Colon (tissue), 2 donors: ENCODE results near the gene TROAP.

Source experiments
- FAIRE-seq: peaks from 2 replicates; lab custom pipeline; 2012; peaks lifted over from hg19 to GRCh38; lab: Jason Lieb, UNC
- donor health status: control.
- donor health status: control.

The TROAP gene

GRCh38 chr12:49344486-49345050, 21.5 kb downstream of the TROAP start:
- FAIRE-seq: no peak

- no peak for FAIRE-seq
These were observed 22.2 kb downstream of the TROAP start for GRCh38 chr12:49345051-49345824.

GRCh38 chr12:49345825-49346658, 23.0 kb downstream of the TROAP start:
- FAIRE-seq: no peak

GRCh38 chr12:49346659-49347310, 23.7 kb downstream of the TROAP start, which contains the start of gene DNAJC22:
TSS of gene DNAJC22 (plus strand) at chr12:49346888. CDS start at chr12:49348873, 1,985 bp downstream.
- no peak for FAIRE-seq

GRCh38 chr12:49347311-49348193, 24.5 kb downstream of the TROAP start:
- no peak for FAIRE-seq

GRCh38 chr12:49348781-49349180, 25.7 kb downstream of the TROAP start:
- no peak for FAIRE-seq

GRCh38 chr12:49349266-49349665, 26.2 kb downstream of the TROAP start:
- FAIRE-seq: no peak

- no peak for FAIRE-seq
These were observed 29.3 kb downstream of the TROAP start for GRCh38 chr12:49352351-49352750.

GRCh38 chr12:49355913-49356312, 32.9 kb downstream of the TROAP start:
- FAIRE-seq: no peak

- FAIRE-seq: no peak
These were observed 34.1 kb downstream of the TROAP start for GRCh38 chr12:49357103-49357678.

- no peak for FAIRE-seq
These were observed 35.6 kb downstream of the TROAP start for GRCh38 chr12:49358483-49359141.

GRCh38 chr12:49359671-49360070, 36.6 kb downstream of the TROAP start:
- FAIRE-seq: no peak

GRCh38 chr12:49362077-49362476, 39.0 kb downstream of the TROAP start:
- FAIRE-seq: no peak

GRCh38 chr12:49364989-49365388, 41.9 kb downstream of the TROAP start:
- FAIRE-seq: no peak

- no peak for FAIRE-seq
These were observed 42.5 kb downstream of the TROAP start for GRCh38 chr12:49365542-49365941.

GRCh38 chr12:49366096-49366651, 43.1 kb downstream of the TROAP start:
- no peak for FAIRE-seq

- FAIRE-seq: no peak
These were observed 43.8 kb downstream of the TROAP start for GRCh38 chr12:49366652-49367380.

GRCh38 chr12:49367381-49368239, 44.6 kb downstream of the TROAP start, which contains the start of gene SPATS2:
TSS of gene SPATS2 (plus strand) at chr12:49367462. CDS start at chr12:49461013, 93,551 bp downstream.
- no peak for FAIRE-seq
